HEK293 (cell line): ENCODE results near the gene LNPEP.

Experiments used
- WT1 ChIP-seq: fragments of 450-650 bp; formaldehyde crosslinking; IDR thresholded peaks from 2 replicates; pipeline ENCODE4 v1.5.1; 2016; ENCODE audit warnings: missing biosample characterization, missing genetic modification characterization
- ZNF529 ChIP-seq: fragments of 450-650 bp; formaldehyde crosslinking; IDR thresholded peaks from 2 replicates; pipeline ENCODE4 v1.5.1; 2017; ENCODE audit warnings: missing genetic modification characterization, missing biosample characterization; ENCODE audit not compliant: insufficient replicate concordance

GRCh38 chr5:97085459-97086181, 149.7 kb downstream of the LNPEP start:
- TF ChIP-seq WT1 (tag by site-specific recombination) = no peak
- no peak for TF ChIP-seq ZNF529 (tag by site-specific recombination)
